Subcutaneous abdominal adipose tissue (tissue), 5 donors: ENCODE results near the gene SPANXN1.
"Not testable (repeated sequence)": the region's sequence is repeated elsewhere in the genome, so short reads cannot be mapped to it uniquely, and the experiment has no call there.

Experiments
- H3K27ac ChIP-seq: one replicate; pipeline ENCODE4 v1.7.0; 2013; ENCODE audit warnings: low read depth, mild to moderate bottlenecking, inconsistent platforms, low read length, moderate library complexity
- H3K27me3 ChIP-seq, 5 donors: one replicate each; pipeline ENCODE4 v1.7.0; 2013; ENCODE audit warnings: low read length in 5 of 5, inconsistent platforms in 1 of 5; ENCODE audit not compliant: control insufficient read depth in 5 of 5, insufficient read depth in 4 of 5
- H3K36me3 ChIP-seq, 5 donors: one replicate each; pipeline ENCODE4 v1.7.0; 2013; ENCODE audit warnings: low read length in 5 of 5; ENCODE audit not compliant: control insufficient read depth in 5 of 5, insufficient read depth in 5 of 5
- H3K4me1 ChIP-seq, 5 donors: one replicate each; pipeline ENCODE4 v1.7.0; 2013; ENCODE audit warnings: low read length in 5 of 5, mild to moderate bottlenecking in 3 of 5, moderate library complexity in 1 of 5; ENCODE audit not compliant: control insufficient read depth in 5 of 5, insufficient read depth in 5 of 5
- H3K4me3 ChIP-seq, 5 donors: one replicate each; pipeline ENCODE4 v1.7.0; 2013; ENCODE audit warnings: low read length in 5 of 5, low read depth in 1 of 5
- H3K9ac ChIP-seq, 5 donors: one replicate each; pipeline ENCODE4 v1.7.0; 2013; ENCODE audit warnings: low read length in 5 of 5, mild to moderate bottlenecking in 4 of 5, moderate library complexity in 3 of 5
- H3K9me3 ChIP-seq, 5 donors: one replicate each; pipeline ENCODE4 v1.7.0; 2013; ENCODE audit warnings: low read length in 5 of 5; ENCODE audit not compliant: control insufficient read depth in 5 of 5
- donor health status: healthy.
- donor health status: healthy.
- donor health status: healthy.
- donor health status: healthy.
- donor health status: healthy.

SPANXN1 gene, protein sequence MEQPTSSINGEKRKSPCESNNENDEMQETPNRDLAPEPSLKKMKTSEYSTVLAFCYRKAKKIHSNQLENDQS

DNA sequence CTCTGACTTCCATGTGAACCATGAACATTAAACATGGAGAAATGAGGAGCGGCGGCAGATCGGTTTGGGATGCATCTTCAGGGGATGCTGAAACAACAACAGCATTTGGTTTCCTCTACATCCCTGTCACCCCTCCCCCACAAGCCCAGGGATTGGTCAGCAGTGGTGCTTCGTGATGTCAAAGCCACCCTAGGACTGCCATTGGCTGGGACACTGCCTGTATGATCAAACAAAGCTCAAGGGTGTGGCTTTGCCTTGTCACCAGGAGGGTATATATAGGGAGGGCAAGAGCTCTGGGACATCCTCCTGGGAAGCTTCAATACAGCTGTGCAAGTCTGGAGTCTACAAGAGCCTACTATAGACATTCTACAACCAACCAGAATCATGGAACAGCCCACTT is at the start of gene SPANXN1:
Gene SPANXN1 (plus strand): TSS at position 301 of the 400 bp plus-strand sequence. CDS start 84 bp downstream, at position 385.
- not testable (repeated sequence) for H3K4me3 ChIP-seq, H3K27me3 ChIP-seq, H3K36me3 ChIP-seq, H3K27ac ChIP-seq, H3K4me1 ChIP-seq, H3K9me3 ChIP-seq, H3K9ac ChIP-seq

DNA sequence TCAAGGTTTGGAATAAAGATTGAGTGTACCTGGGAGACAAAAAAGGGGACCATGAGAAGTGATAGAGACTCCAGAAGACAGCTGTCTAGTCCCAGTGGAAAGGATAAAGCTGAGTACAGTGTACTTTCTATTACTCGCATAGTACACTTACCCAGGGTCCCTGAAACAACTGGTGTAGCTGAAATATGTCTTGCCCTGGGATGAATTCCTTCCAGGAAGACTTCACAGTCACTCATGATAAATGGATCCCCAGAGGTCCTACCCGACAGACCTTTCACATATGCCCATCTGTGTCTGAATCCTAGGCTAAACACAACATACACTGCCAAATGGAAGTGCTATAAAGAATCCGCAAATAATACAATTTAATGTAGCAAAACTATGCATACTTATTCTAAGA is 48.2 kb upstream of the SPANXN1 start:
- no peak overlapping the region for H3K9ac ChIP-seq
- H3K27me3 ChIP-seq = peaks cover 0 to 5% (median 0%) of the 10 kb centered on the region in 5 donors
- H3K4me3 ChIP-seq = no peak overlapping the region
- no peaks in the 10 kb centered on the region for H3K4me1 ChIP-seq
- H3K27ac ChIP-seq = no peak overlapping the region
- no peaks in the 10 kb centered on the region for H3K9me3 ChIP-seq
- H3K36me3 ChIP-seq = no peaks in the 10 kb centered on the region

DNA sequence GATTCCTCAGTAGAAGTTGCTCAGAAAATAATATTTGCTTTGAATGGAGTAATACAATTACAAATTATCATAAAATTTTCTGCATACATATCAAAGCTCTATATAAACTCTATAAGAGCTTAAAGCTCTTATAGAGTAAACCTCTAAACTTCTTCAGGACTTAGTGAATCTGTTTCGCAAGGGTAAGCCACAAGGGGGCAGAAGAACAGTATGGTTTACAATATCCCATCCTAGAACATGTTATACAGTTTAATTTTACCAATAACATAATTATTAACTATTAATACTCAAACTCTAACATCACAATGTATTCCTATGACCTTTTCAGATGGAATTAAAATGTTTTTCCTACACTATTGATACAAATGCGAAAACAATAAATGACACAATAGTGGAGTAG is 33.8 kb upstream of the SPANXN1 start:
- H3K9ac ChIP-seq = no peak overlapping the region
- no peaks in the 10 kb centered on the region for H3K27me3 ChIP-seq
- H3K36me3 ChIP-seq = no peaks in the 10 kb centered on the region
- no peaks in the 10 kb centered on the region for H3K4me1 ChIP-seq
- no peak overlapping the region for H3K27ac ChIP-seq
- H3K9me3 ChIP-seq = no peaks in the 10 kb centered on the region
- H3K4me3 ChIP-seq = no peak overlapping the region

DNA sequence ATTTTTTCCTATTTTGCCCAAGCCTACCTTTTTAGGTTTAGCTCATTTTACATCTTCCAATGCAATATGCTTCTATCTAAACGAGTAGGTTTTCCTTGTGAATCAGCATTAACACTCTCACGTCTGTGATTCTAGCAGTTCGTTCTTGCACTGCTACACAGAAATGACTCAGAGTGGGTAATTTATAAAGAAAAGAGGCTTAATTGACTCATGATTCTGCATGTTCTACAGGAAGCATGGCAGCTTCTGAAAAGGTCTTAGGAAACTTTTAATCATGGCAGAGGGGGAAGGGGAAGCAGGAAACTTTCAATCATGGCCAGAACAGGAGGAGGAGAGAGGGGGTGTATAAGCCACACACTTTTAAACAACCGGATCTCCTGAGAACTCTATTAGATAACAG is 44.9 kb downstream of the SPANXN1 start:
- Histone ChIP-seq H3K9ac (no peak overlapping the region), H3K4me3 (no peak overlapping the region), H3K4me1 (no peaks in the 10 kb centered on the region), H3K27me3 (peaks cover 0 to 4% (median 0%) of the 10 kb centered on the region in 5 donors), H3K27ac (no peak overlapping the region), H3K36me3 (no peaks in the 10 kb centered on the region), H3K9me3 (no peaks in the 10 kb centered on the region)
